Activated B cell treated with CpG ODN at 0.5 μM for 24 hours (primary cell): ENCODE results near the gene KCNK10. TPM values are rescaled to one million over a fixed set of nuclear protein-coding genes. Genes with fewer than 3 reads are reported as not detected.
A peak's percentile ranks its signal among the peaks of the same experiment; 100 is the strongest.

Source experiments
- ATAC-seq: fragments of 200-7000 bp; cut with Tn5 transposase; one replicate; pipeline ENCODE4 v1.10.0; 2021; ENCODE audit warnings: low read depth, mild to moderate bottlenecking, moderate library complexity
- CTCF ChIA-PET: fragments of 350-600 bp; sonication (Branson Sonifier 250); formaldehyde crosslinking; loops from one replicate; lab custom pipeline; 2021; ENCODE audit warnings: antibody characterized with exemption; lab: Charles Lee
- POLR2A ChIA-PET: fragments of 350-600 bp; sonication (Branson Sonifier 250); formaldehyde crosslinking; loops from one replicate; lab custom pipeline; 2021; ENCODE audit warnings: antibody characterized with exemption; lab: Charles Lee
- DNase-seq: peaks from one replicate; pipeline ENCODE4 v3.0.0; 2022
- H3K27ac Mint-ChIP-seq: one replicate; pipeline ENCODE4 v1.8.0; 2020; ENCODE audit warnings: mixed read lengths
- H3K27me3 Mint-ChIP-seq: one replicate; pipeline ENCODE4 v1.8.0; 2021; ENCODE audit warnings: mixed read lengths
- H3K36me3 Mint-ChIP-seq: one replicate; pipeline ENCODE4 v1.8.0; 2021; ENCODE audit warnings: low read depth, mixed read lengths
- H3K4me1 Mint-ChIP-seq: one replicate; pipeline ENCODE4 v1.8.0; 2021; ENCODE audit warnings: mixed read lengths
- H3K4me3 Mint-ChIP-seq: one replicate; pipeline ENCODE4 v1.8.0; 2020; ENCODE audit warnings: mild to moderate bottlenecking, mixed read lengths
- H3K9me3 Mint-ChIP-seq: one replicate; pipeline ENCODE4 v1.8.0; 2020; ENCODE audit warnings: mixed read lengths
- CTCF ChIP-seq: fragments of 200-600 bp; IDR thresholded peaks from one replicate; pipeline ENCODE4 v1.8.0; 2022; ENCODE audit warnings: antibody characterized with exemption, mild to moderate bottlenecking
- intact Hi-C: fragments of 100-400 bp; cut with micrococcal nuclease; formaldehyde crosslinking; loops from one replicate; pipeline ENCODE4 v1.15.1; 2024
- total RNA-seq: library from RNA; stranded (reverse); gene quantifications from 2 replicates; pipeline ENCODE4 v1.2.3, GENCODE V29; 2022

Gene KCNK10
- total RNA-seq, 1 donor from 2014 or later: 0.13 TPM

- no peaks in the 10 kb centered on the region for H3K9me3 Mint-ChIP-seq
- CTCF ChIA-PET: interaction anchor here (1.3 kb wide), 1 partner anchor 11 kb away, joined by 7 read pairs; no protein-coding TSS in a partner anchor
- POLR2A ChIA-PET: no interaction called here
- no peak overlapping the region for H3K4me3 Mint-ChIP-seq
- no peak overlapping the region for H3K27ac Mint-ChIP-seq
- no peaks in the 10 kb centered on the region for H3K36me3 Mint-ChIP-seq
- peaks cover 24% of the 10 kb centered on the region for H3K27me3 Mint-ChIP-seq
- ATAC-seq (no peak), DNase-seq (no peak)
- H3K4me1 Mint-ChIP-seq: peaks cover 4% of the 10 kb centered on the region
- TF ChIP-seq CTCF: no peak
- intact Hi-C loops: no loop called here
These were observed 123.2 kb downstream of the KCNK10 start for GRCh38 chr14:88199882-88200281.

- Mint-ChIP-seq H3K27ac (no peak overlapping the region), H3K4me3 (no peak overlapping the region), H3K27me3 (peaks cover 14% of the 10 kb centered on the region), H3K9me3 (no peaks in the 10 kb centered on the region), H3K4me1 (peaks cover 4% of the 10 kb centered on the region), H3K36me3 (no peaks in the 10 kb centered on the region)
- ChIA-PET CTCF (interaction anchor here (1.5 kb wide), 1 partner anchor 9 kb away, joined by 7 read pairs; no protein-coding TSS in a partner anchor), POLR2A (no interaction called here)
- ATAC-seq (no peak), DNase-seq (no peak)
- TF ChIP-seq CTCF: no peak
- intact Hi-C loops: no loop called here
These were observed 124.6 kb downstream of the KCNK10 start for GRCh38 chr14:88198446-88198845.

- intact Hi-C loops: loop anchor here (1.0 kb wide), 1 partner anchor 12 kb away; no protein-coding TSS in a partner anchor
- H3K27me3 Mint-ChIP-seq: peaks cover 17% of the 10 kb centered on the region
- H3K4me1 Mint-ChIP-seq: peaks cover 4% of the 10 kb centered on the region
- DNase-seq (no peak), ATAC-seq (peak; percentile 57)
- no peak for TF ChIP-seq CTCF
- no peaks in the 10 kb centered on the region for H3K9me3 Mint-ChIP-seq
- no peaks in the 10 kb centered on the region for H3K36me3 Mint-ChIP-seq
- ChIA-PET CTCF (no interaction called here), POLR2A (no interaction called here)
- H3K27ac Mint-ChIP-seq: no peak overlapping the region
- no peak overlapping the region for H3K4me3 Mint-ChIP-seq
These were observed 126.1 kb downstream of the KCNK10 start for GRCh38 chr14:88196925-88197324.

GRCh38 chr14:88196116-88196890 lies 126.8 kb downstream of the KCNK10 start:
- DNase-seq (no peak), ATAC-seq (no peak)
- Mint-ChIP-seq H3K36me3 (no peaks in the 10 kb centered on the region), H3K27me3 (peaks cover 17% of the 10 kb centered on the region), H3K4me3 (no peak overlapping the region), H3K27ac (no peak overlapping the region), H3K4me1 (peaks cover 5% of the 10 kb centered on the region), H3K9me3 (no peaks in the 10 kb centered on the region)
- CTCF ChIA-PET: interaction anchor here (1.2 kb wide), 1 partner anchor 13 kb away, joined by 3 read pairs; no protein-coding TSS in a partner anchor
- intact Hi-C loops: no loop called here
- TF ChIP-seq CTCF: no peak
- POLR2A ChIA-PET: interaction anchor here (2.0 kb wide), 1 partner anchor 11 kb away, joined by 5 read pairs; no protein-coding TSS in a partner anchor

GRCh38 chr14:88195676-88196075 lies 127.4 kb downstream of the KCNK10 start:
- no peak for TF ChIP-seq CTCF
- Mint-ChIP-seq H3K27me3 (peaks cover 17% of the 10 kb centered on the region), H3K9me3 (no peaks in the 10 kb centered on the region), H3K4me3 (no peak overlapping the region), H3K4me1 (peaks cover 5% of the 10 kb centered on the region), H3K27ac (no peak overlapping the region), H3K36me3 (no peaks in the 10 kb centered on the region)
- ATAC-seq (no peak), DNase-seq (no peak)
- CTCF ChIA-PET: interaction anchor here (0.7 to 1.2 kb wide), 2 partner anchors 13 to 39 kb away, joined by 3 read pairs; no protein-coding TSS in a partner anchor
- POLR2A ChIA-PET: interaction anchor here (2.0 kb wide), 1 partner anchor 11 kb away, joined by 5 read pairs; no protein-coding TSS in a partner anchor
- intact Hi-C loops: no loop called here
